Umbilical cord (tissue), 2 donors: Measurements from ENCODE around the gene CDKN1B. TPM values are rescaled to one million over a fixed set of nuclear protein-coding genes. Genes with fewer than 3 reads are reported as not detected.

Experiments
- DNase-seq: peaks from one replicate; pipeline ENCODE4 v3.0.0-alpha.2; 2015; ENCODE audit warnings: low spot score
- total RNA-seq: library from RNA; depleted of rRNA; stranded (reverse); fragments of >200 nt; gene quantifications from one replicate; pipeline ENCODE4 v1.2.3, GENCODE V29; 2014; ENCODE audit warnings: low replicate concordance; ENCODE audit not compliant: insufficient read depth

Gene CDKN1B
- total RNA-seq, 1 donor from 2014 or later = 67.7 TPM

GRCh38 chr12:12755923-12756322 is 38.8 kb downstream of the CDKN1B start:
- no peak for DNase-seq

- DNase-seq = no peak
Observed at GRCh38 chr12:12757121-12757520, 40.0 kb downstream of the CDKN1B start.

DNA sequence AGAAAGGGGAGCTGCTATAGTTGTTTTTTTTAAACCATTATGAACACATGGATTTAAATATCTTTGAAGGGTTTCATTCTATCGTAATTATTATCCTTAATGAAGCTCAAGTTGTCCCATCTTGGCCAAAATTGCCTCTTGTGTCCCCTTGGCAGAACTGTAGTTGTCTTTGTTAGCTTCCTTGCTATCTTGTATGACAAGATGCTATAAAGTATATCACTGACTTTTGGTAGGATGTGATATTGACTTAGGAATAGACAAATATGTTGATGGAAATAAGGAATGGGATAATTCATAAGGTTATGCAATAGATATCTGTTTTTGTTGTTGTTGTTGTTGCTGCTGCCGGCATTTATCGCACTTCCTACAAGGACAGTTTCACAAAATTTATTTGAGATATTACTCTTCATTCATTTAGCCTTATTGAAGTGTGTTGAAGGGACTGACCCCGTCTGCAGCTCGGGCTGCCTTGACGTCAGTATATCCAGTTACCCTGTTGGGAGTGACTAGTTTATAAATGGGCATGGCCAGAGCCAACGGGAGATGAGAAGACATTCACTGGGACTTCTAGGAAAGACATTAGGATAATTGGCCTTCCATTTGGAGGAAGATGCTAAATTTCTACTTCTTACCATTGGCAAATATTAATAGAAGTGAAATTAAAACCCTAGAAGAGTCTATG is 42.2 kb downstream of the CDKN1B start:
- no peak for DNase-seq

- DNase-seq = no peak
Observed at GRCh38 chr12:12764824-12765223, 47.7 kb downstream of the CDKN1B start.

- DNase-seq = no peak
Observed at GRCh38 chr12:12770262-12770661, 53.1 kb downstream of the CDKN1B start.

Other genes starting within 250 kb of the CDKN1B start
- 13.2 TPM for gene DUSP16, start 154.5 kb upstream of the CDKN1B start, total RNA-seq
- 19.3 TPM for gene CREBL2, start 105.5 kb upstream of the CDKN1B start, total RNA-seq
- gene GPR19, start 21.2 kb upstream of the CDKN1B start, total RNA-seq = 1.4 TPM
- gene APOLD1, start 68.3 kb downstream of the CDKN1B start, total RNA-seq = 14.0 TPM
- gene DDX47, start 96.0 kb downstream of the CDKN1B start, total RNA-seq = 54.9 TPM
- 42.1 TPM for gene GPRC5A, start 174.2 kb downstream of the CDKN1B start, total RNA-seq
- gene GPRC5D, start 234.8 kb downstream of the CDKN1B start, total RNA-seq = not detected